Adipocyte (in vitro differentiated cells): ENCODE results near the gene PDE4D.
A peak's percentile ranks its signal among the peaks of the same experiment; 100 is the strongest.

Experiments used
- DNase-seq: peaks from one replicate; pipeline ENCODE4 v3.0.0-alpha.2; 2015; ENCODE audit warnings: low read depth
- H3K27me3 ChIP-seq: replicated peaks from 2 replicates; pipeline ENCODE4 v1.7.0; 2013; ENCODE audit warnings: mild to moderate bottlenecking, low read length, moderate library complexity; ENCODE audit not compliant: control insufficient read depth, insufficient read depth
- H3K36me3 ChIP-seq: 2 replicates; pipeline ENCODE4 v1.7.0; 2013; ENCODE audit warnings: low read length, mild to moderate bottlenecking, moderate library complexity; ENCODE audit not compliant: control insufficient read depth, insufficient read depth, severe bottlenecking
- H3K4me1 ChIP-seq: 2 replicates; pipeline ENCODE4 v1.7.0; 2013; ENCODE audit warnings: mild to moderate bottlenecking, low read length, moderate library complexity; ENCODE audit not compliant: control insufficient read depth, insufficient read depth
- H3K4me3 ChIP-seq: 2 replicates; pipeline ENCODE4 v1.7.0; 2013; ENCODE audit warnings: mild to moderate bottlenecking, low read length, moderate library complexity
- H3K9ac ChIP-seq: 2 replicates; pipeline ENCODE4 v1.7.0; 2013; ENCODE audit warnings: mild to moderate bottlenecking, low read length, moderate library complexity
- H3K9me3 ChIP-seq: 2 replicates; pipeline ENCODE4 v1.7.0; 2013; ENCODE audit warnings: mild to moderate bottlenecking, low read length, moderate library complexity; ENCODE audit not compliant: control insufficient read depth

PDE4D gene

DNA sequence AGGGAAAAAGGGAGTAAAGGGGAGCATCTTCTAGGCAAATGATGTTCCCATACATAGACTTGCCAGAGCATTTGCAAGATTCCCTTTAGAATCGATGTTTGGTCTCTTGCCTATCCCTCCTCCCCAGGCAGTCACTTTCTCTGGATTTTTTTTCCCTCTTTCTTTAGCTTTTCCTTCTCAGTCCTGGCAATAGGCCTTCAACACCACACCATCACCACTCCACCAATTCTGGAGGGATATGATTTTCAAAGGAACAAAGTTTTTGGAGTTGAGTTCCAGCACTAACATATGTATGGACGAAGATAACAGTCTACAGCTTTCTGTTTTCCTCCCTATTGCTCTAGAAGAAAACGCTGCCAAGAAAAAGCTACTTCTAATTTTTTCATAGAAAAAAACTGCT lies 377.4 kb downstream of the PDE4D start:
- no peak overlapping the region for H3K9ac ChIP-seq
- no peaks in the 10 kb centered on the region for H3K27me3 ChIP-seq
- no peaks in the 10 kb centered on the region for H3K36me3 ChIP-seq
- H3K4me1 ChIP-seq = peaks cover 10% of the 10 kb centered on the region
- H3K4me3 ChIP-seq = no peak overlapping the region
- DNase-seq = no peak
- H3K9me3 ChIP-seq = no peaks in the 10 kb centered on the region

- H3K9ac ChIP-seq = no peak overlapping the region
- DNase-seq = peak; percentile 73
- no peaks in the 10 kb centered on the region for H3K27me3 ChIP-seq
- H3K4me3 ChIP-seq = no peak overlapping the region
- no peaks in the 10 kb centered on the region for H3K9me3 ChIP-seq
- no peaks in the 10 kb centered on the region for H3K36me3 ChIP-seq
- no peaks in the 10 kb centered on the region for H3K4me1 ChIP-seq
These were observed 387.1 kb downstream of the PDE4D start for GRCh38 chr5:59506285-59506877.

DNA sequence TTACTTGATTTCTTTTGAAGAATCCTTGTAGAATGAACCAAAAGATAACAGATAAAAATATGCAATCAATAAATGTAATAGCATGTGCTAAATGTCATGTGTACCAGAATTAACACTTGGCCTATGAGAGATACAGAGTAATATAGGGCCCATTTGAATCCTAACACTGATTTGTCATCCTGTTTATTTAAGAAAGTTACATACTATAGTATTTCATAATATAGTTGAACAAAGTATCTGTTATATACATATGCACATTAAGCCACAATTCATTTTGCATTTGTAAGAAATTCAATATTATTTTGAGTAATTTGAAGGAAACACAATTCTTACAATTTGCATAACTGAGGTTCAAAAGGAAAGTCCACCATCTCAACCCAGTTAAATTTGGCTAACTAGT lies 389.5 kb downstream of the PDE4D start:
- H3K36me3 ChIP-seq = no peaks in the 10 kb centered on the region
- H3K9ac ChIP-seq = no peak overlapping the region
- peaks cover 10% of the 10 kb centered on the region for H3K4me1 ChIP-seq
- H3K4me3 ChIP-seq = no peak overlapping the region
- H3K27me3 ChIP-seq = no peaks in the 10 kb centered on the region
- no peaks in the 10 kb centered on the region for H3K9me3 ChIP-seq
- DNase-seq = no peak

DNA sequence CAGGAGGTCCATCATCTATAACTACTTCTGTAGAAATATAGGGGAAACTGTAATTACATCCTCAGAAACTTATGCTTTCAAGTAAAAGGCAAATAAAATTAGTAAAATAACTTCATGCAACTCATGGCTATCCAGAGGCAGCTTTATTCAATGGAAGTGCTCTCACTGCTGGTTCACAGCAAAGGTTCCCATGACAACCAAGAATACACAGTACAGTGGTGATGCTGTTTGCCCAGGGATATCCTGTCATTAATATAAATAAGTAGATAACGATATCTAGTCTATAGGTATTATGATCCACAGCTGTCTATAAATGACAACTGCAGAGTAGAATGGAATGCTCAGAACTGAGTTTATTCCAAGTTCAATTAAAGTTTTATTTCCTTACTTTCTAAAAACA lies 390.3 kb downstream of the PDE4D start:
- Histone ChIP-seq H3K36me3 (no peaks in the 10 kb centered on the region), H3K9ac (no peak overlapping the region), H3K27me3 (no peaks in the 10 kb centered on the region), H3K4me1 (peaks cover 10% of the 10 kb centered on the region), H3K4me3 (no peak overlapping the region), H3K9me3 (no peaks in the 10 kb centered on the region)
- no peak for DNase-seq

GRCh38 chr5:59501316-59501715 lies 392.2 kb downstream of the PDE4D start:
- DNase-seq = no peak
- Histone ChIP-seq H3K27me3 (no peaks in the 10 kb centered on the region), H3K9ac (no peak overlapping the region), H3K4me3 (no peak overlapping the region), H3K4me1 (peaks cover 10% of the 10 kb centered on the region), H3K9me3 (no peaks in the 10 kb centered on the region), H3K36me3 (no peaks in the 10 kb centered on the region)

- no peak for DNase-seq
- peaks cover 11% of the 10 kb centered on the region for H3K27me3 ChIP-seq
- H3K9ac ChIP-seq = no peak overlapping the region
- no peaks in the 10 kb centered on the region for H3K9me3 ChIP-seq
- H3K36me3 ChIP-seq = no peaks in the 10 kb centered on the region
- H3K4me3 ChIP-seq = no peak overlapping the region
- H3K4me1 ChIP-seq = peaks cover 10% of the 10 kb centered on the region
These were observed 393.5 kb downstream of the PDE4D start for GRCh38 chr5:59500014-59500413.

DNA sequence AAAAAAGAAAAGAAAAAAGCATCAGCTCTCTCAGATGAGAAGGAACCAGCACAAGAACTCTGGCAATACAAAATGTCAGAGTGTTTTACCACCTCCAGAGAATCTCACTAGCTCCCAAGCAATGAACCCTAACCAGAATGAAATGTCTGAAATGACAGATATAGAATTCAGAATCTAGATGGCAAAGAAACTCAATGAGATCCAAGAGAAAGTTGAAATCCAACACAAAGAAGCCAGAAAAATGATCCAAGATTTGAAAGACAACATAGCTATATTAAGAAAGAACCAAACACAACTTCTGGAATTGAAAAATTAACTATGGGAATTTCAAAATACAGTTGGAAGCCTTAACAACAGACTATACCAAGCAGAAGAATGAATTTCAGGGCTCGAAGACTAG lies 396.3 kb downstream of the PDE4D start:
- no peak overlapping the region for H3K9ac ChIP-seq
- DNase-seq = no peak
- H3K4me3 ChIP-seq = no peak overlapping the region
- H3K9me3 ChIP-seq = no peaks in the 10 kb centered on the region
- H3K36me3 ChIP-seq = no peaks in the 10 kb centered on the region
- peaks cover 10% of the 10 kb centered on the region for H3K4me1 ChIP-seq
- peaks cover 11% of the 10 kb centered on the region for H3K27me3 ChIP-seq

DNA sequence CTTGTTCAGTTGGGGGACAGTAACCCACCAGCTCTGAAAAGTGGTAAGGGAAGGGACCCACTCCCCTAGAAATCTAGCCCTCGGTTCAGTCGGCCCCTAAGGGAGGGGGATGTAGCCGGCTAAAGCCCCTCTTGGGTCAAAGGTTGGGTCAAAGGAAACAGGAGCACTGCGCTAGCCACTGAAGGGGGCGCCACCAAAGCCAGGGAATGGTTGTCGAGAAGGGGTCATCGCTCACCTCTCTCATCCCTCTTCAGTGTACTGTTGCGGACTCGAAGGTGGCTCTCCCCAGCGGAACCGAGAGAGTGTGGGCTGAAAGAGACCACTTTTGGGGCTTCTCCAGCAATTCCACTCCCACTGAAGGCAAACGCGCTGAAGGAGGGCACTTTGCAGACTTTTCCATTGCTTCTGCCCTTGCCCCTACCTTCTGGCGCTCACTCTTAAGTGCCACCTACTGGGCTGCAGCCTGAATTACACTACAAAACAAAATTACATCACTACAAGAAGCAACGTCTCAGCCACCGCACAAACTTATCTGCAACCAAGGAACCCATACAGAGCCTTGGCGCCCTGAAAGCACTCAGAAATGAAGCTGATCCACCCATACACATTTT lies 396.9 kb downstream of the PDE4D start:
- peak; percentile 39 for DNase-seq
- H3K4me3 ChIP-seq = no peak overlapping the region
- H3K4me1 ChIP-seq = peaks cover 10% of the 10 kb centered on the region
- no peak overlapping the region for H3K9ac ChIP-seq
- H3K27me3 ChIP-seq = peaks cover 11% of the 10 kb centered on the region
- H3K36me3 ChIP-seq = no peaks in the 10 kb centered on the region
- no peaks in the 10 kb centered on the region for H3K9me3 ChIP-seq

DNA sequence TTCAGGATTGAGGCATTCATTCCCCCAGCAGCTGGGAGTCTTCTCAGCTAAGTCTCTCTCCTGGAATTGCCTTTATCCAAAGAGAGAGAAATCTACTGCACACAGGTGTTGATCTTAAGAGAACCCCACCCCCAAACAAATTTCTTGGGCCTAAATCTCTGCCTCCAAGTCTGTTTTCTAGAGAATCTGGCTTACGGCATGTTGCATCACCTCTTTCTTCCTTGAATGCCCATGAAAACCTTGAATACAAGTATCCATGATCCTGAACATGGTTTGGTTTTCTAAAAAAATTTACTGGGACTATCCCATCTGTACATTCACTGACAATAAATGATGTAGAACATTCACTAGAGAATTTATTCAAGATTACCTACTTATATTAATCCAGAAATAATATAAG lies 401.6 kb downstream of the PDE4D start:
- Histone ChIP-seq H3K36me3 (no peaks in the 10 kb centered on the region), H3K4me3 (no peak overlapping the region), H3K4me1 (peaks cover 6% of the 10 kb centered on the region), H3K27me3 (peaks cover 11% of the 10 kb centered on the region), H3K9me3 (no peaks in the 10 kb centered on the region), H3K9ac (no peak overlapping the region)
- DNase-seq = no peak

- no peak for DNase-seq
- peaks cover 7% of the 10 kb centered on the region for H3K27me3 ChIP-seq
- peaks cover 6% of the 10 kb centered on the region for H3K4me1 ChIP-seq
- no peak overlapping the region for H3K4me3 ChIP-seq
- H3K9me3 ChIP-seq = no peaks in the 10 kb centered on the region
- no peaks in the 10 kb centered on the region for H3K36me3 ChIP-seq
- no peak overlapping the region for H3K9ac ChIP-seq
These were observed 404.0 kb downstream of the PDE4D start for GRCh38 chr5:59489551-59489950.

GRCh38 chr5:59487772-59488729 lies 405.5 kb downstream of the PDE4D start:
- H3K27me3 ChIP-seq = peaks cover 7% of the 10 kb centered on the region
- H3K4me3 ChIP-seq = no peak overlapping the region
- peaks cover 14% of the 10 kb centered on the region for H3K4me1 ChIP-seq
- H3K36me3 ChIP-seq = no peaks in the 10 kb centered on the region
- no peaks in the 10 kb centered on the region for H3K9me3 ChIP-seq
- no peak overlapping the region for H3K9ac ChIP-seq
- DNase-seq = no peak
